ENCODE measurements around the gene SUSD1. TPM values are rescaled to one million over a fixed set of nuclear protein-coding genes. Genes with fewer than 3 reads are reported as not detected.

SUSD1 gene
- total RNA-seq, 2 experiments from 2014 or later = 3.2 to 3.6 TPM

DNA sequence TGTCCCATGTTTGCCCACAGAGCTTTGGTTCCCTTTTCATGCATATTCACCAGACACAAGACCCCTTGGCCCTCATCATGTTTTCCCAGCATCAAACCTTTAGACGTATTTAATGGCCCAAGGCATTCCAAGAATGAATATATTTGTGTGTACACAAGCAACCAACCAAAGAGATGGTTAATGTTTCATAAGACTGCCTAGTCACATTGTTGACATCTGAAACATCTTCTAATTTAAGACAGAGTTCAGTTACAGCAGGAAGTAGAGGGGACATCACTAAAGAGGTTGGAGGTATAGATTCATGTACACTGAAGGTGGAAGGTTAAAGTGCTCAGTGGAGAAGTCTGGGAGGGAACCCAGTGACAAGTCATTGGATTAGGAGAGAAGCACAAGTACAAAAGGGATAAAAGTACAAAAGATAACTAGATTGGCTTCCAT, 49.1 kb downstream of the SUSD1 start:
- no peak overlapping the region for H3K4me3 Mint-ChIP-seq
- peaks cover 10% of the 10 kb centered on the region for H3K36me3 Mint-ChIP-seq
- no peak overlapping the region for H3K27ac Mint-ChIP-seq
- H3K4me1 Mint-ChIP-seq (ENCODE audit: low read depth) = peaks cover 7% of the 10 kb centered on the region
- ChIA-PET CTCF (no interaction called here), POLR2A (no interaction called here)
- intact Hi-C loops (cut with micrococcal nuclease) = no loop called here
- no peak for DNase-seq
- no peaks in the 10 kb centered on the region for H3K9me3 Mint-ChIP-seq
- H3K27me3 Mint-ChIP-seq = no peaks in the 10 kb centered on the region

DNA sequence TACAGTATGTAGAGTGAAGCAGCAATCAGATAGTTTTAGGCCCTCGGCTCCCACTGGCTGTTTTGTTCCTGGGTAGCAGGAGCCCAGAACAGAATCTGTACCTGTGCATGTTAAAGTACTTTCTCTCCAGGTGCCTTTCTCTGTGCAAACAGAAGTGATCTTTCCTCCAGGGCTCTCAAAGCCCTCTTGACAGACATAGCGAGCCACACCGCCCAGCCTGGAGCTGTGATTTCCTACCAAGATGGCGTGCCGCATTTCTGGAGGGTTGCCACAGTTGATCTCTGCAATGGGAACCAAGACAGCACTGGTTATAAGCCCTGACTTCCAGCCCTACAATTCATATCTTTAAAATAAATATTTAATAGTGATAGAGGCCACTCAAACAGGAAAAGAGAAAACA, 50.9 kb downstream of the SUSD1 start:
- H3K4me3 Mint-ChIP-seq = no peak overlapping the region
- no peaks in the 10 kb centered on the region for H3K9me3 Mint-ChIP-seq
- intact Hi-C loops (cut with micrococcal nuclease) = no loop called here
- DNase-seq = no peak
- ChIA-PET CTCF (no interaction called here), POLR2A (no interaction called here)
- H3K36me3 Mint-ChIP-seq = peaks cover 10% of the 10 kb centered on the region
- no peak overlapping the region for H3K27ac Mint-ChIP-seq
- H3K27me3 Mint-ChIP-seq = no peaks in the 10 kb centered on the region
- H3K4me1 Mint-ChIP-seq (ENCODE audit: low read depth) = peaks cover 7% of the 10 kb centered on the region

DNA sequence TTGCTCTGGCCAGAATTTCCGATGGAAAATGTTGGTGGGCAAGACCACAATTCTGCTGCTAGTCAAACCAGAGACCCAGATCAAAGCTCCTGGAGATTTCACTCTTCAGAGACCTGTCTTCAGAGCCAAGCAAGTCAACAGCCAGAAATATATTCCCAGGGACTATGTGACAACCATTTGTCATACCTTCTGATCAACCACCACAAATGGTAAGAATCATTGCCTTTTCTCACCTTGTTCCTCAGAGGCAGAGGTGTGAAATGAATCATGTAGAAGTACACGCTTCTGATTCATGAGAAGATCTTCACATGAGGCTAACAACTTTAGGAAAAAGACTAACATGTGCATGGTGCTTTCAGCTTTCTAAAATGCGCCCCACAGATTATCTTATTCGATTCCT, 53.5 kb downstream of the SUSD1 start:
- intact Hi-C loops (cut with micrococcal nuclease) = no loop called here
- Mint-ChIP-seq H3K4me3 (no peak overlapping the region), H3K4me1 (ENCODE audit: low read depth) (peaks cover 7% of the 10 kb centered on the region), H3K9me3 (no peaks in the 10 kb centered on the region), H3K27ac (no peak overlapping the region), H3K36me3 (peaks cover 10% of the 10 kb centered on the region), H3K27me3 (no peaks in the 10 kb centered on the region)
- CTCF ChIA-PET = no interaction called here
- DNase-seq = no peak
- POLR2A ChIA-PET = no interaction called here

DNA sequence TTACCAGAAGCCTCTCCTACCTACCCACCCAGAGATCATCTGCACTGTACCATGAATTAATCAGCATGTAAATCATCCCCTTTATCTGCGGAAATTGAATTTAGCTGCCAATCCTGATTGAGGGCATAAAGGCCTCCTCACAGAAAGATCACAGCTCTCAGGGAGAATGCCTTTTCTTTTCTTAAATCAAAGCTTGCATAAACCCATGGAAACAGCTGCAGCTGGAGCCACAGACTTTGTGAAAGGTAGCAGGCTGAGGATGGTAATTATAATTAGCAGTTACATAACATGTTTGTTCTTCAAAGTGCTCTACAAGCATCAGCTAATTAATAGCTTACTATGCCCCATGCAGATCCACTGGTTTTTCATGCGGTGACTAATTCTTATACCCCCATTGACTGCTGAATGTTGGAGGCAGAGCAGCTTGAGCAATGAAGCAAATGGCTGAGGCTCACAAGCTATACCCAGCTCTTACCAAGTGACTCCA, 54.6 kb downstream of the SUSD1 start:
- peaks cover 7% of the 10 kb centered on the region for H3K4me1 Mint-ChIP-seq (ENCODE audit: low read depth)
- intact Hi-C loops (cut with micrococcal nuclease) = no loop called here
- CTCF ChIA-PET = interaction anchor here (0.9 to 1.3 kb wide), 3 partner anchors 23 to 241 kb away, joined by 3 to 9 read pairs (median 5); no protein-coding TSS in a partner anchor
- DNase-seq = no peak
- no peaks in the 10 kb centered on the region for H3K9me3 Mint-ChIP-seq
- no peak overlapping the region for H3K4me3 Mint-ChIP-seq
- H3K27ac Mint-ChIP-seq = no peak overlapping the region
- H3K27me3 Mint-ChIP-seq = no peaks in the 10 kb centered on the region
- POLR2A ChIA-PET = no interaction called here
- H3K36me3 Mint-ChIP-seq = peaks cover 10% of the 10 kb centered on the region

DNA sequence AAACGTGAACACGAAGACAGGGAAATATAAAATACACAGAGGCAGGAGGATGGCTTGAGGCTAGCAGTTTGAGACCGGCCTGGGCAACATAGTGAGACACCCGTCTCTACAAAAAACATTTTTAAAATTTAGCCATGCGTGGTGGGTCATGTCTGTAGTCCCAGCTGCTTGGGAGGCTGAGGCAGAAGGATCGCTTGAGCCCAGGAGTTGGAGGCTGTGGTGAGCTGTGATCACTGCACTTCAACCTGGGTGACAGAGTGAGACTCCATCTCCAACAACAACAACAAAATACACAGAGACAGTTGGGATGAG, 55.1 kb downstream of the SUSD1 start:
- POLR2A ChIA-PET = no interaction called here
- H3K9me3 Mint-ChIP-seq = no peaks in the 10 kb centered on the region
- DNase-seq = no peak
- H3K27me3 Mint-ChIP-seq = no peaks in the 10 kb centered on the region
- intact Hi-C loops (cut with micrococcal nuclease) = no loop called here
- H3K36me3 Mint-ChIP-seq = peaks cover 10% of the 10 kb centered on the region
- CTCF ChIA-PET = interaction anchor here (0.9 to 1.3 kb wide), 3 partner anchors 22 to 241 kb away, joined by 3 to 9 read pairs (median 5); no protein-coding TSS in a partner anchor
- no peak overlapping the region for H3K27ac Mint-ChIP-seq
- H3K4me1 Mint-ChIP-seq (ENCODE audit: low read depth) = peaks cover 7% of the 10 kb centered on the region
- no peak overlapping the region for H3K4me3 Mint-ChIP-seq

DNA sequence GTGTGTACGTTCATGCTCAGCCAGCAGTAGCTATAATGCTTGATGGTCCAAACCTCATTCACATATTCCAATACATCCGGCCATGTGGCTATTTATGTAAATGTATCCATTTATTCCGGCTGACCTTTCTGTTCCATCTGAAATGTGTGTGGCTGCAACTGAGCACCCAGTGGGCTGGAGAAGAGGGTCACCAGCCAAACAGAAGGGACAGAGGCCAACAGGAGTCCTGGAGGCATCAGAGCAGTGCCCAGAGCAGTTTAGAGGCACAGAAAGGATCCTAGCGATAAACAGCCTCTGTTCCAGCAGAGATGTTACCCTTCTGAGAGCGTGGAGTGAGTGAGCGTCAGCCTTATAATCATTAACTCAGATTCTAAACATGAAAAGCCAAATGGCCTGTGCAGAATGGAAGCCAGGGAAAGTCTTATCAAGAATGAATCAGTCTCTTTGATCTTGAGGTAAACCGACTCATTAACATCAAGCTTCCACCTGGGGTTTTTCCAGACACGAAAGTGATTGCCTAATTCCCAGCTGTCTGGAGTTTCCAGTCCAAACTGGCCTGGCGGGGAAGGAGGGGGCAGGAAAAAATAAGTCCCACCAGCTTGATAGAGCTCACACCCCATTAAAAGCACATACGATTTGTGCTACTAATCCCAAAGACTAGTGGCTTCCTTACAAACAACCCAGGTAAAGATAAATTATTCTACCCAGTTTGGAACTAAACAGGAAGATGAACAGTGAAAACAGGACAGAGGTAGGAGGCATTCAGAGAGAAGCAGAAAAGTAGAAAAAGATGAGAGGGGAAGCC, 55.7 kb downstream of the SUSD1 start:
- no peaks in the 10 kb centered on the region for H3K27me3 Mint-ChIP-seq
- peaks cover 10% of the 10 kb centered on the region for H3K36me3 Mint-ChIP-seq
- peaks cover 7% of the 10 kb centered on the region for H3K4me1 Mint-ChIP-seq (ENCODE audit: low read depth)
- DNase-seq = no peak
- ChIA-PET POLR2A (no interaction called here), CTCF (interaction anchor here (0.8 to 1.3 kb wide), 4 partner anchors 21 to 241 kb away, joined by 3 to 9 read pairs (median 4); no protein-coding TSS in a partner anchor)
- no peak overlapping the region for H3K27ac Mint-ChIP-seq
- no peak overlapping the region for H3K4me3 Mint-ChIP-seq
- no peaks in the 10 kb centered on the region for H3K9me3 Mint-ChIP-seq
- intact Hi-C loops (cut with micrococcal nuclease) = no loop called here

DNA sequence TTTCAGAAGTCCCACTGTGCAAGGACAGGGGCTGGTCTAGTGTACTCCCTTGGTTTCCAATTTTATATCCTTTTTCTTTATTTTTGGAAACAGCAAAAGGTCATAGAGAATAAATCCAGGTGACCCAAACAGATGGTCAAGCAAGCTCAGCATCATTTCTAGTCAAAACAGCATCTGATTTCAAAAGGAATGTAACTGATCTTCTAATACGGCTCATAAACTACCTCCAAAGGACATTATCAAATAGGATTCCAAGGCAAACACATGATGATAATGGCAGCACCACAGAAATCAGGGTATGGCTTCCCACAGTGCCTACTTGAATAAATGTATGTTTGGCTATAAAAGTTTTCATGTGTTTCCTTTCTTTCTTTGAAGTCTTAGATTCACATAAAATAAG, 57.1 kb downstream of the SUSD1 start:
- H3K27ac Mint-ChIP-seq = no peak overlapping the region
- H3K9me3 Mint-ChIP-seq = no peaks in the 10 kb centered on the region
- peaks cover 7% of the 10 kb centered on the region for H3K36me3 Mint-ChIP-seq
- DNase-seq = no peak
- no peaks in the 10 kb centered on the region for H3K27me3 Mint-ChIP-seq
- CTCF ChIA-PET = no interaction called here
- intact Hi-C loops (cut with micrococcal nuclease) = no loop called here
- H3K4me1 Mint-ChIP-seq (ENCODE audit: low read depth) = peaks cover 7% of the 10 kb centered on the region
- H3K4me3 Mint-ChIP-seq = no peak overlapping the region
- POLR2A ChIA-PET = no interaction called here

DNA sequence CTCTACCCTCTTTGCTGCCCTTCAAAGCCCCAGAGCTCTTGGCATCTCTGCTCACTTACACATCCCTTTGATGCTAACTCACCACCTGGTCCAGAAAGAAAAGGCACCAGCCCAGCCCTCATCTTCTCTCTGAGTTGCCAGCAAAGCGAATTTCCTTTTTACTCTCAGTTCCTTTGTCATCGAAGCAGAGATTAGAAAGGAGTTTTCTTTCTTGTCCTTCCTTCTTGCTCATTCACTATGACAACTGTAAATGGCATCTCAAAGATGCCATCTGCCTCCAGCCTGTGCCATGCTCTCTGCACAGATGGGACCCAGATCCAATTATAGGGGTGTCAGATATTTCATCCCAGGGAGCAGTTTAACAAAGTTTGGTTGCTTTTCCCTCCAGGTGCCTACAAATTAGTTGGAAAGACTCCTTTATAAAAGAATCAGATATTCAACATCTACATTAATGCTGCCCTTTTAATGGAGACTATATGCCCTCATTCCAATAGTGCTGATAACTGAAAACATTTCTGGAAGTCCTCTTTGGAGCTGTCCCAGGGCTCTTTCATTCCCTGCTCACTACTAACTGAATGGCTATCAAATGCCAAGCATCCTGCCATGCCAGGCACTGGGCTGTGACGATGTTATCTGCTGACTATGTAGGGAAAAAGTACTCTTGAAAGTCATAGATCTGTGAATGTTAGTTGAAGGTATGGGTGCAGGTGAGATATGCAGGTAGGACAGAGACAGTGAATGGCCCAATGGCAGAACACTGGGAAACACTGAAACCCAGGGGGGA, 58.9 kb downstream of the SUSD1 start:
- Mint-ChIP-seq H3K9me3 (no peaks in the 10 kb centered on the region), H3K27me3 (no peaks in the 10 kb centered on the region), H3K4me1 (ENCODE audit: low read depth) (no peaks in the 10 kb centered on the region), H3K27ac (no peak overlapping the region), H3K4me3 (no peak overlapping the region), H3K36me3 (peaks cover 3% of the 10 kb centered on the region)
- no peak for DNase-seq
- CTCF ChIA-PET = no interaction called here
- POLR2A ChIA-PET = no interaction called here
- intact Hi-C loops (cut with micrococcal nuclease) = no loop called here

DNA sequence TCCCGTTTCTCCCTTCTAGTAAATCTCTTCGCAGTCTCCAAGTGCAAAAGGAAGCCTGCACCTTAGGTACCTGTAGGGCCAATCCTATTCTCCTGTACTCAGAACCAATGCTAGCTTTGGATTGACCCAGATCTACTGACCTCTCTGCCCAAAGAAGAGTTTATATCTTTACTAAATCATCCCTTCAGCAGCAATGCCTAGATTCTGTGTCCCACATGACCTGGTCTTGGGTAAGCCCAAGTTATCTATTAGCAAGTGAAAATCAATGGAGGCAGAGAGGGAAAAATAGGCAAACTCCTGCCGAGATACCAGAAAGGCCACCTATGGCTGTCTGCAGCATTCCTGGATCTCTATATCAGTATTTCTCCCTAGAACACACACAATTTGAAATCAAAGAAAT, 60.0 kb downstream of the SUSD1 start:
- H3K27me3 Mint-ChIP-seq = no peaks in the 10 kb centered on the region
- intact Hi-C loops (cut with micrococcal nuclease) = no loop called here
- no peak for DNase-seq
- ChIA-PET POLR2A (no interaction called here), CTCF (interaction anchor here (0.6 to 1.3 kb wide), 2 partner anchors 17 to 39 kb away, joined by 3 to 6 read pairs; no protein-coding TSS in a partner anchor)
- H3K27ac Mint-ChIP-seq = no peak overlapping the region
- H3K4me3 Mint-ChIP-seq = no peak overlapping the region
- H3K9me3 Mint-ChIP-seq = no peaks in the 10 kb centered on the region
- no peaks in the 10 kb centered on the region for H3K4me1 Mint-ChIP-seq (ENCODE audit: low read depth)
- peaks cover 3% of the 10 kb centered on the region for H3K36me3 Mint-ChIP-seq

DNA sequence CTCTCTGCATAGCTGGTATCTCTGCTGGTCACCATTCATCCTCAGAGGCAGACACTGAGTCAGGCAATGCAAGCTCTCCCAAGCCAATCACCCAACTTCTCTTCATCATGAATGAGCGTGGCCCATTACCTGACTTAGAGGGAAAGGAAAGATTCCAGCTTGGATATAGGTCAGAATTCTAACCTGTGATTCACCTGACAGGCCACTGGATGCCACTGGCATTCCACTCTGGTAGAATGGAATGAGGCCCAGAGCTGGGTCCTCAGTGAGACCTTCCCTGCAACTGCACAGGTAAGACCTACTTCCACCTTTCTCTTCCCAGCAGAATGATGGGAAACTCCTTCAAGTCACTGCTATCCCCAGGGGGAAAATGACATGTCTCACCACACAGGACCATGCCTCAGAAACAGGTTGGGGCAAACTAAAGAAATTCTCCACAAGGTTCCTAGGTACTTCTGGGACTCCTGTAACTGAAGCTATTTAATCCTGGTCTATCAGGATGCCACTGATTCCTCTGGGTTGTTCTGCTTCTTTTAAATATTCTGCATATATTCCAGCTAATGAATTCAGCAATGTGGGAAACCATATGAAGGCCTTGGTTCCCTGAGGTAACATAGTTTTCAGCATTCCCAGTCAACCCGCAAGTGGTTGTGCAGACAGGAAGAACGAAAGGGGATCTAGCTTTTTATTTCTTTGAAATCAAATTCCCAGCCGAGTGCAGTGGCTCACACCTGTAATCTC, 62.0 kb downstream of the SUSD1 start:
- Mint-ChIP-seq H3K27me3 (no peaks in the 10 kb centered on the region), H3K4me3 (no peak overlapping the region), H3K27ac (no peak overlapping the region), H3K36me3 (peaks cover 3% of the 10 kb centered on the region), H3K9me3 (no peaks in the 10 kb centered on the region), H3K4me1 (ENCODE audit: low read depth) (no peaks in the 10 kb centered on the region)
- ChIA-PET POLR2A (no interaction called here), CTCF (interaction anchor here (0.7 to 3.2 kb wide), 13 partner anchors 15 to 718 kb away, joined by 3 to 59 read pairs (median 5); partner anchors contain the start of gene HSDL2)
- intact Hi-C loops (cut with micrococcal nuclease) = loop anchor here (5.0 kb wide), 1 partner anchor 249 kb away; no protein-coding TSS in a partner anchor
- peak; percentile 25 for DNase-seq

DNA sequence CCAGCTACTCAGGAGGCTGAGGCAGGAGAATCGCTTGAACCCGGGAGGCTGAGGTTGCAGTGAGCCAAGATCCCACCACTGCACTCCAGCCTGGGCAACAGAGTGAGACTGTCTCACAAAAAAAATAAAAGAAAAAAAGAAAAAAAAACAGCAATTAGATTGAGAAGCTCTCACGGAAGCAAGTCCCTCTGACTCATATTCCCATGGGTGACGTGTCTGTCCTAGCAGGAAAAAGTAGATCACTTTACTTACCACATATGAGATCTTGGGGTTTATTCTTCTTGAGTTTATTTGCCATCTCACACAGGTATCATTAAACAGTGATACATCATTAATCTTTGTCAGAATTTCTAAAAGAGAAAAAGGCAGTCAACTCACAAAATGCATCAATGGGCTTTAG, 62.6 kb downstream of the SUSD1 start:
- intact Hi-C loops (cut with micrococcal nuclease) = loop anchor here (5.0 kb wide), 1 partner anchor 250 kb away; no protein-coding TSS in a partner anchor
- POLR2A ChIA-PET = no interaction called here
- H3K27me3 Mint-ChIP-seq = no peaks in the 10 kb centered on the region

DNA sequence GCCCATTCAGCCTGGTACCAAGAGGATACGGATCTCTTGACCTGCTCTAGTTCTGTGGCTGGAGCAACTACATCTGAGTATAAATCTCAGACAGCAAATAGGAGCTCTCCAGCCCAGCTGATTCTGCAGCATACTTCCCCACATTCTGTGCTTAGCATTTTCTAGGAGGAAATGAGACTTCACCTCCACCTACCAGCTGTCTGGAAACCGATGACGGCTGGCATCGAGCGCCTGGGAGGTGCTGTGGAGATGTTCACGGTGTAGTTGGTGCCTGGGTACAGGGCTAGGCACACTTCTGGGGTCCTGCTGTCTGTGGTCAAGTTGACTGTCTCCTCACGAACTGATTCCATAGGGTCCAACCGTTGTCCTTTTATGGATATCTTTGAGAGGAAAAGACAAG, 63.6 kb downstream of the SUSD1 start:
- no peaks in the 10 kb centered on the region for H3K4me1 Mint-ChIP-seq (ENCODE audit: low read depth)
- H3K9me3 Mint-ChIP-seq = no peaks in the 10 kb centered on the region
- H3K27ac Mint-ChIP-seq = no peak overlapping the region
- CTCF ChIA-PET = interaction anchor here (2.4 to 3.2 kb wide), 2 partner anchors 250 to 268 kb away, joined by 7 to 59 read pairs; partner anchors contain the start of gene HSDL2
- intact Hi-C loops (cut with micrococcal nuclease) = loop anchor here (5.0 kb wide), 1 partner anchor 251 kb away; no protein-coding TSS in a partner anchor
- POLR2A ChIA-PET = no interaction called here
- H3K27me3 Mint-ChIP-seq = no peaks in the 10 kb centered on the region
- DNase-seq = no peak
- peaks cover 3% of the 10 kb centered on the region for H3K36me3 Mint-ChIP-seq
- no peak overlapping the region for H3K4me3 Mint-ChIP-seq

More for the DNA sequence above, 62.6 kb downstream of the SUSD1 start:
- CTCF ChIA-PET = interaction anchor here (0.7 to 3.2 kb wide), 10 partner anchors 14 to 718 kb away, joined by 3 to 59 read pairs (median 6); partner anchors contain the start of gene HSDL2
- Mint-ChIP-seq H3K36me3 (peaks cover 3% of the 10 kb centered on the region), H3K4me1 (ENCODE audit: low read depth) (no peaks in the 10 kb centered on the region), H3K27ac (no peak overlapping the region), H3K9me3 (no peaks in the 10 kb centered on the region), H3K4me3 (no peak overlapping the region)
- no peak for DNase-seq
